Measurements from ENCODE around the gene VPS33A. TPM values are rescaled to one million over a fixed set of nuclear protein-coding genes. Genes with fewer than 3 reads are reported as not detected.

Gene VPS33A
- total and polyA plus RNA-seq, 2 donors (not counting 3 experiments of a cell fraction or from before 2014, with no cell fraction given) = 12.1 to 23.1 TPM

DNA sequence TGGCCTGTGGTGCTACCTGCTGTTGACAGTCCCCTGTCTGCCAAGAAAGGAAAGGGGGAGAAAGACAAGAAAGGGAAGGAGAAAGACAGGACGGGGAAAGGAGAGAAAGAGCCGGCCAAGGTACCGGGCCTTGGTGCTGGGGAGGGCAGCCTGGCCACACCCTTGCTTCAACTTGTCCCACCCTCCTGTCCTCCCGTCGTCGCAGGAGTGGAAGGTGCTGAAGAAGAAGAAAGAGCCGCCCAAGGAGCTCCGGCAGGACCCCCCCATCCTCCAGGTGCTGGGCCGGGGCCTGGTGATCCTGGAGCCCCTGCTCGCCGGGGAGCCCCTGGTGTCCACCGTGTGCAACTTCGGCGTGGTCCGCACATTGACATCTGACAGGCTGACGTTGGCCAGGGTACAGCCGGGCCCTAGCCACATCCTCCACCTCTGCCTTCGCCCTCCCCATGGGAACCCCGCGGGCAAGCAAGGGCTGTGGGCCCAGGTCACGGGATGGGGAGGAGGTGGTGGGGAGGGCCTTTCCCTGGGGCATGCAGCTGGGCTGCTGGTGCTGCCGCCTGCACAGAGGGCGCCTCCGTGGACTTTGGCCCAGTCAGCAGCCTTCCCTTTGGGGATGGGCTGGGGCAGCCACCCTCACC lies 65.6 kb downstream of the VPS33A start:
- no TSS peak for BruUV-seq (replicated peaks)
- Histone ChIP-seq H3K4me2 (ENCODE audit: insufficient read depth, low read length) (no peak overlapping the region), H2AFZ (ENCODE audit: low read depth, low read length) (no peak overlapping the region), H3K4me1 (ENCODE audit: control insufficient read depth, extremely low read depth, insufficient read depth, low read length) (peaks cover 8% of the 10 kb centered on the region), H3K27me3 (ENCODE audit: control insufficient read depth in 2 of 2, insufficient read depth in 2 of 2, low read length in 2 of 2) (peaks cover 9 to 18% of the 10 kb centered on the region in 2 experiments), H4K20me1 (replicated peaks; ENCODE audit: control insufficient read depth, extremely low read depth, insufficient read depth, low read length) (no peaks in the 10 kb centered on the region), H3K9ac (replicated peaks; ENCODE audit: extremely low read depth, insufficient read depth, low read length) (no peak overlapping the region), H3K9me1 (replicated peaks; ENCODE audit: control insufficient read depth, extremely low read depth, insufficient read depth, low read length) (no peaks in the 10 kb centered on the region), H3K79me2 (ENCODE audit: control insufficient read depth, insufficient read depth, low read length) (no peaks in the 10 kb centered on the region), H3K27ac (ENCODE audit: insufficient read depth, low read depth, low read length) (no peak overlapping the region), H3K36me3 (ENCODE audit: control insufficient read depth in 2 of 2, extremely low read depth in 1 of 2, insufficient read depth in 2 of 2, low read length in 2 of 2) (no peaks in the 10 kb centered on the region), H3K9me3 (replicated peaks; ENCODE audit: control insufficient read depth, insufficient read depth, low read length) (no peaks in the 10 kb centered on the region), H3K4me3 (replicated peaks in 1 of 3; ENCODE audit: insufficient read depth in 1 of 3, low read depth in 1 of 3, low read length in 3 of 3) (no peak overlapping the region)
- intact Hi-C loops (cut with micrococcal nuclease) (no loop called here), dilution Hi-C loops (cut with MboI; ENCODE audit: extremely low pct_ligation_motif_present, low sequenced_read_pairs) (no loop called here)
- TF ChIP-seq, protein P1, sequence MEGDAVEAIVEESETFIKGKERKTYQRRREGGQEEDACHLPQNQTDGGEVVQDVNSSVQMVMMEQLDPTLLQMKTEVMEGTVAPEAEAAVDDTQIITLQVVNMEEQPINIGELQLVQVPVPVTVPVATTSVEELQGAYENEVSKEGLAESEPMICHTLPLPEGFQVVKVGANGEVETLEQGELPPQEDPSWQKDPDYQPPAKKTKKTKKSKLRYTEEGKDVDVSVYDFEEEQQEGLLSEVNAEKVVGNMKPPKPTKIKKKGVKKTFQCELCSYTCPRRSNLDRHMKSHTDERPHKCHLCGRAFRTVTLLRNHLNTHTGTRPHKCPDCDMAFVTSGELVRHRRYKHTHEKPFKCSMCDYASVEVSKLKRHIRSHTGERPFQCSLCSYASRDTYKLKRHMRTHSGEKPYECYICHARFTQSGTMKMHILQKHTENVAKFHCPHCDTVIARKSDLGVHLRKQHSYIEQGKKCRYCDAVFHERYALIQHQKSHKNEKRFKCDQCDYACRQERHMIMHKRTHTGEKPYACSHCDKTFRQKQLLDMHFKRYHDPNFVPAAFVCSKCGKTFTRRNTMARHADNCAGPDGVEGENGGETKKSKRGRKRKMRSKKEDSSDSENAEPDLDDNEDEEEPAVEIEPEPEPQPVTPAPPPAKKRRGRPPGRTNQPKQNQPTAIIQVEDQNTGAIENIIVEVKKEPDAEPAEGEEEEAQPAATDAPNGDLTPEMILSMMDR (IDR thresholded peaks at IDR 0.05; ENCODE audit: extremely low read depth in 1 of 2, insufficient read depth in 1 of 2, low read depth in 1 of 2, low read length in 2 of 2) = no peak
- TF ChIP-seq GATA2 (IDR thresholded peaks at IDR 0.05; ENCODE audit: insufficient read depth, insufficient read length, low read depth, low read length) (no peak), POLR2A (IDR thresholded peaks at IDR 0.05; ENCODE audit: low read depth, low read length) (no peak), MYC (IDR thresholded peaks at IDR 0.05; ENCODE audit: low read depth, low read length) (no peak), EZH2 (IDR thresholded peaks at IDR 0.05; ENCODE audit: borderline replicate concordance, low read depth, low read length, severe bottlenecking) (no peak), POLR2AphosphoS5 (IDR thresholded peaks at IDR 0.05; ENCODE audit: insufficient read depth, low read depth, low read length) (no peak), JUN (IDR thresholded peaks at IDR 0.05; ENCODE audit: borderline replicate concordance, insufficient read depth, insufficient read length, low read depth) (no peak), FOS (IDR thresholded peaks at IDR 0.05; ENCODE audit: borderline replicate concordance, insufficient read depth, low read length) (no peak)
- TF ChIP-seq, protein P2, sequence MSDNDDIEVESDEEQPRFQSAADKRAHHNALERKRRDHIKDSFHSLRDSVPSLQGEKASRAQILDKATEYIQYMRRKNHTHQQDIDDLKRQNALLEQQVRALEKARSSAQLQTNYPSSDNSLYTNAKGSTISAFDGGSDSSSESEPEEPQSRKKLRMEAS (IDR thresholded peaks at IDR 0.05; ENCODE audit: insufficient read depth, insufficient read length) = no peak
- POLR2A ChIA-PET = no interaction called here
- CTCF ChIA-PET = interaction anchor here (1.2 to 1.3 kb wide), 3 partner anchors 9 to 70 kb away, joined by 3 to 4 read pairs (median 3); no protein-coding TSS in a partner anchor
- no peak for FAIRE-seq
- no peak for DNase-seq (ENCODE audit: low read depth, low spot score)
